OCI-LY3 (cell line): Measurements from ENCODE around the gene HHAT.

Experiments used
- CTCF ChIP-seq: fragments of 200-600, 300-600 bp; sonication (generic); IDR thresholded peaks from 2 replicates; pipeline ENCODE4 v1.5.1; 2014; ENCODE audit warnings: antibody characterized with exemption, low read length, low read depth
- EZH2phosphoT487 ChIP-seq: fragments of 200-600 bp; shearing (Covaris generic); IDR thresholded peaks from 2 replicates; pipeline ENCODE4 v1.6.1; 2018; ENCODE audit warnings: antibody characterized with exemption, mixed run types, low read depth

GRCh38 chr1:210367566-210367965 is 38.9 kb downstream of the HHAT start:
- TF ChIP-seq CTCF (no peak), EZH2phosphoT487 (no peak)
